Measurements from ENCODE around the gene ULK2.

GRCh38 chr17:19771971-19772630 lies 95.6 kb downstream of the ULK2 start:
- no peak for TF ChIP-seq CTCF (IDR thresholded peaks at IDR 0.05; ENCODE audit: low read depth, low read length)
- TF ChIP-seq POLR2A (IDR thresholded peaks at IDR 0.05; ENCODE audit: extremely low read depth, insufficient read length) = no peak
- TF ChIP-seq MAX (IDR thresholded peaks at IDR 0.05; ENCODE audit: low read depth, low read length) = no peak
- no peak for TF ChIP-seq MYC (IDR thresholded peaks at IDR 0.05; ENCODE audit: low read depth, low read length)

Measured in NB4 (cell line).